HUDEP-2 (cell line): ENCODE results near the gene LAPTM4A.

ENCODE experiments used
- DNase-seq, 76 experiments: peaks; one replicate each; lab custom pipeline; 2025; ENCODE audit not compliant: unreplicated experiment in 76 of 76; lab: John Stamatoyannopoulos, UW

The LAPTM4A gene

GRCh38 chr2:20025065-20025786 lies 26.2 kb downstream of the LAPTM4A start:
- DNase-seq, result no peak

- no peak for DNase-seq
Measured at GRCh38 chr2:20023688-20024087, 27.7 kb downstream of the LAPTM4A start.

GRCh38 chr2:20021405-20022009 lies 29.9 kb downstream of the LAPTM4A start:
- DNase-seq, result no peak

- DNase-seq, result no peak
Measured at GRCh38 chr2:20019747-20020146, 31.7 kb downstream of the LAPTM4A start.

GRCh38 chr2:20018601-20019152 lies 32.8 kb downstream of the LAPTM4A start:
- DNase-seq, result no peak

GRCh38 chr2:20016346-20016745 lies 35.1 kb downstream of the LAPTM4A start:
- DNase-seq, result no peak

- DNase-seq, result peak in 23 of 76 experiments; percentile 3 to 60 (median 26)
Measured at GRCh38 chr2:20015482-20016083, 35.8 kb downstream of the LAPTM4A start.

- DNase-seq, result no peak
Measured at GRCh38 chr2:20013126-20013849, 38.1 kb downstream of the LAPTM4A start.

- DNase-seq, result peak in 1 of 76 experiments; percentile 6
Measured at GRCh38 chr2:20012282-20013125, 38.9 kb downstream of the LAPTM4A start, which contains the start of gene MATN3. TSS of gene MATN3 (minus strand) at chr2:20012668. CDS start at chr2:20012631, 37 bp downstream.

GRCh38 chr2:20012032-20012281 lies 39.5 kb downstream of the LAPTM4A start:
- no peak for DNase-seq

GRCh38 chr2:20011276-20012031 lies 40.0 kb downstream of the LAPTM4A start:
- no peak for DNase-seq

GRCh38 chr2:20008703-20009102 lies 42.7 kb downstream of the LAPTM4A start:
- no peak for DNase-seq

GRCh38 chr2:20005891-20006470 lies 45.4 kb downstream of the LAPTM4A start:
- no peak for DNase-seq

- no peak for DNase-seq
Measured at GRCh38 chr2:20005067-20005627, 46.3 kb downstream of the LAPTM4A start.

GRCh38 chr2:20001361-20001863 lies 50.0 kb downstream of the LAPTM4A start:
- no peak for DNase-seq

- no peak for DNase-seq
Measured at GRCh38 chr2:19993731-19994130, 57.7 kb downstream of the LAPTM4A start.

GRCh38 chr2:19991895-19992294 lies 59.5 kb downstream of the LAPTM4A start:
- DNase-seq, result no peak

- no peak for DNase-seq
Measured at GRCh38 chr2:19990416-19990728, 61.1 kb downstream of the LAPTM4A start.
